ENCODE results near the gene KANSL1.
A peak's percentile ranks its signal among the peaks of the same experiment; 100 is the strongest.

Gene KANSL1

DNA sequence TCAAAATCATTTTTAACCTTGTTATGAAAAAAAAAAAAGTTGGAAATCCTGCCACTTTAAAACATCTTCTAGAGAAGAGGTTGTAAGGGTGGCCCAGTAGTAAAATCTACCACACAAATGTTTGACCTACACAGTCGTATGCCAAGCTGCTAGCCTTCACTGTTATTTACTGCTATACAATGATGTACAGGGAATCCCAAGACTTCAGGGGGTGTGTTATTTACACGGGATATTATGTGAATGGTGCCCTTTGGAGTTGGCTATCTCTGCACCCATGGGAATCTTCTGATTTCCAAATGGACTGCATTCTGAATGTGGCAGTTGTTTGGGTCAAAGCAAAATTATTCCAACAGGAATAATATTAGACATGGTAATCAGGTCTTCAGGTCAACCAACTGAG lies 148.2 kb downstream of the KANSL1 start:
- no peak overlapping the region for H3K4me3 ChIP-seq (ENCODE audit: low read length)
- TF ChIP-seq, protein P1, sequence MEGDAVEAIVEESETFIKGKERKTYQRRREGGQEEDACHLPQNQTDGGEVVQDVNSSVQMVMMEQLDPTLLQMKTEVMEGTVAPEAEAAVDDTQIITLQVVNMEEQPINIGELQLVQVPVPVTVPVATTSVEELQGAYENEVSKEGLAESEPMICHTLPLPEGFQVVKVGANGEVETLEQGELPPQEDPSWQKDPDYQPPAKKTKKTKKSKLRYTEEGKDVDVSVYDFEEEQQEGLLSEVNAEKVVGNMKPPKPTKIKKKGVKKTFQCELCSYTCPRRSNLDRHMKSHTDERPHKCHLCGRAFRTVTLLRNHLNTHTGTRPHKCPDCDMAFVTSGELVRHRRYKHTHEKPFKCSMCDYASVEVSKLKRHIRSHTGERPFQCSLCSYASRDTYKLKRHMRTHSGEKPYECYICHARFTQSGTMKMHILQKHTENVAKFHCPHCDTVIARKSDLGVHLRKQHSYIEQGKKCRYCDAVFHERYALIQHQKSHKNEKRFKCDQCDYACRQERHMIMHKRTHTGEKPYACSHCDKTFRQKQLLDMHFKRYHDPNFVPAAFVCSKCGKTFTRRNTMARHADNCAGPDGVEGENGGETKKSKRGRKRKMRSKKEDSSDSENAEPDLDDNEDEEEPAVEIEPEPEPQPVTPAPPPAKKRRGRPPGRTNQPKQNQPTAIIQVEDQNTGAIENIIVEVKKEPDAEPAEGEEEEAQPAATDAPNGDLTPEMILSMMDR (conservative IDR thresholded peaks at IDR 0.05; ENCODE audit: low read length): no peak
- no peak for DNase-seq (ENCODE audit: low read depth)

DNA sequence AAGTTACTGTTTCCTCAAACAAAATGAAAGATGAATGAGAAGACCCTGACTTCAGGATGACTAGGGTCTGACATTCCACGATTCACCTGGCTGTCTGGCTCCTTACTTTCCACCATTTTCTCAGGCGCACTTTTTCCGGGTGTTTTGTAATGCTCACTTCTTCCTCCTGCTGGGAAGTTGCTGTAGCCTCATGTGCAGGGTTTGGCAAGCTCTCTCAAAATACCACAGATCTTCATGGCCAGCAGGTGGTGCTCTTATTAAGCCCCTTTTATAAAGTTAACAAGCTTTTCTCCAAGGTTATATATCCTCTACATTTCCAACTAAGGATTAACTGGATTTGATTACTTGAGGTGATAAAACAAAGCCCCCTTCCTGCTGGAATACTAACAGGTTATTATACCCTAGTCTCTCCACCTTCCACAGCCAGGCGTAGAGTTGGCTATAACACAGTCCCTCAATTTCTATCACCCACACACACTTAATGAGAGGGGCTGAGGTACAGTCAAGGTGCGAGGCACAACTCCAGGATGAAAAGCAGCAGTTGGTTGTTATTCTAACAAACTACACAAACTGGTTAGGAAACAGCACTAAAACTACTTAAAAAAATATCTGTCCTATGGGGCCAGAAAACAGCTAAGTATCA lies 148.8 kb downstream of the KANSL1 start:
- H3K4me3 ChIP-seq (ENCODE audit: low read length): no peak overlapping the region
- peak; percentile 92 for DNase-seq (ENCODE audit: low read depth)
- TF ChIP-seq, protein P1 (conservative IDR thresholded peaks at IDR 0.05; ENCODE audit: low read length): peak; percentile 91

DNA sequence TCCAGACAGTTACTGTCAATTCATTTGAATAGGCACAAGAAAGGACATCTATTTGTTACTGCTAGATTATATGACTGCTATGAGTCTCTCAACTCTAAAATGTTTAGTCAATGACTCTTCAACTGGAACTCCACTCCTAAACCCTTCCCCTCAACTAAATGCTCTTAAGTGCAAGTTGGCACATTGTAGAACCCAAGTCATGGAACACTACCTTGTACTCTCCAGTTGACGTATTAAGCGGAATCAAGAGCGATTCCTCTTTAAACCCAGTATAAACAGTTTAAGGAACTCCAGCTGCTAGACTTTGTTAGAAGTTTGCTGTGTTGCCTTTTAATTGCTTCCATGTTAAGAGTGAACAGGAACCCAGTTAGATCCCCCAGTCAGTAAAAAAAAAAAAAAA lies 149.6 kb downstream of the KANSL1 start:
- TF ChIP-seq, protein P1 (conservative IDR thresholded peaks at IDR 0.05; ENCODE audit: low read length): no peak
- no peak for DNase-seq (ENCODE audit: low read depth)

DNA sequence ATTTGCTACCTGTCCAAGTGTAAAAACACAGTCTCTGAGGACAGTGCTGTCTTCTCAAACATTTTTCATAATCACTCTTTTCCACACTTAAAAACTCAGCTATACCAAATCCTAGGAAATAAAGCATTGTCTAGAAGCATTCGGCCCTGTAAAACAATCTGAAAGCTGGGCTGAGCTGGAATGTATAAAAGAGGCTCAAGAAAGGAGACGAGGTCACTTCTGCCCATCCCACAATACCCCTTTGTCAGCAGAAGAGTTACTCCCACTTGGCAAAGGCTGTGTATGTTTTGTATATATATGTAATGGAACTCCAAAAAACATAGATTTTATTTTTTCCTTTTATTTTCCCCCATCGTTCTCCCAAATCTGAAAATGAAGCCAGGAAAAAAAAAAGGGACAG lies 150.3 kb downstream of the KANSL1 start:
- DNase-seq (ENCODE audit: low read depth): no peak
- no peak overlapping the region for H3K4me3 ChIP-seq (ENCODE audit: low read length)
- TF ChIP-seq, protein P1 (conservative IDR thresholded peaks at IDR 0.05; ENCODE audit: low read length): no peak

More for the DNA sequence above, 149.6 kb downstream of the KANSL1 start:
- no peak overlapping the region for H3K4me3 ChIP-seq (ENCODE audit: low read length)

DNA sequence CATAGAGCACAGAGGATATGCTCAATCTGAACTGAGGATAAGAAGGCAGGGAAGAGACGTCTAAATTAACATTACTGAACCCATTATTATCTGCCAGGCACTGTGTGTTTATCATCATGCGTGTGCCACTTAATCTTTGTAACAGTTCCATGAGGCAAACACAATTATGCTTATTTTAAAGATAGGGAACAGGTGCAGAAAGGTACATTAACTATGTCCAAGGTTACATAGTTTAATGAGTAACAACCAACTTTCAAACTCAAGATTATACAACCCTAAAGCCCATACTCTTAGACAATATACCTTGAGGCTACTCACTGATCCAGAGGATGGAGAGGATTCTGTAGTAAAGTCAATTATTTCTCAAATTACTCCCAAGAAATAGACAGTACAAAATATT lies 151.0 kb downstream of the KANSL1 start:
- H3K4me3 ChIP-seq (ENCODE audit: low read length): no peak overlapping the region
- TF ChIP-seq, protein P1 (conservative IDR thresholded peaks at IDR 0.05; ENCODE audit: low read length): no peak
- no peak for DNase-seq (ENCODE audit: low read depth)

DNA sequence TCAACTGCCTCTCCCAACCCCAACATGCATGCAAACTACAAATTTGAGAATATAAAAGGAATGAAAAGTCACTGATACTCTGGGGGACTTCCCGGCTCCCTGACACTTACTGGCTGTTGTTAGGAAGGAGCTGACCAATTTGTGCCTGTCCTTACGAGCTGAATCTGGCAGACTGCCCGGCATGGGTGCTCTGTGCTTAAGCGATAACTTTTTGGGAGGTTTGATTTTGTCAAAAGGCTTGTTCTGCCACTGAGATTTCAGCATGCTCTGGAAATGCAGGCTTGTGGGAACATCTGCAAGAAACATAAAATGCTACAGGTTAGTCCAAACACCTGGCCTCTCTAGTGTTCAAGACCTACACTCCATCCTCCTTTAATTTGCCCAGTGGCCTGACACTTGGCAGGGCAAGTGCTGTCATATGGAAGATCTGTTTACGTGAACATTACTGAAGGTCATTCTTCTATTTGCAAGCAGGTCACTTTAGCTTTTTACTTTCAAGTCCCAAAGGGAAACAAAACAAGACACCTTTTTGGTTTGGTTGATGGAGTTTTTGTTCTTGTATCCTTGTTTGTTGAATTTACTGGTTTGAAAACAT lies 153.5 kb downstream of the KANSL1 start:
- TF ChIP-seq, protein P1 (conservative IDR thresholded peaks at IDR 0.05; ENCODE audit: low read length): no peak
- no peak overlapping the region for H3K4me3 ChIP-seq (ENCODE audit: low read length)
- no peak for DNase-seq (ENCODE audit: low read depth)

DNA sequence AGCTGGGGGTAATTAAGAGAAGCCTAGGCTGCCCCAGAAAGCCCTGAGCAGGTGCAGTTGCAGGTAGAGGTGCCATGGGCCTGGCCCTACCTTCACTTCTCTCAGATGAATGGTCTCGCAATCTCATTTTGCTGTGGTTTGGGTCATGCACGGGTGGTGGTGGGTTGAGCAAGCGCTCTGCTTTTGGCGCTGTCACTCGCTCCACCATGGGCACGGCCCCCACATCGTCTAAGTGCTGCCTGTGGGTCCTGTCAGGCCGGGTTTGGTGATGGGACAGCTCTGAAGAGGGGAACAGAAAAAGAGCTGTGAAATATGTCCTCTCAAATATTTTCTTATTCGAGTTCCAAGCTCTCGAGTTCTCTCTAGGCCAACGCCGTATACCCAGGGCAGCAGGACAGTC lies 154.3 kb downstream of the KANSL1 start:
- TF ChIP-seq, protein P1 (conservative IDR thresholded peaks at IDR 0.05; ENCODE audit: low read length): no peak
- no peak overlapping the region for H3K4me3 ChIP-seq (ENCODE audit: low read length)
- no peak for DNase-seq (ENCODE audit: low read depth)

Measured in AG10803 (cell line).